ENCODE results near the gene TGFBRAP1. TPM values are rescaled to one million over a fixed set of nuclear protein-coding genes. Genes with fewer than 3 reads are reported as not detected.

The TGFBRAP1 gene
- total RNA-seq, 2 experiments from 2014 or later, result 29.9 to 31.6 TPM

Other genes with a start within 250 kb of the TGFBRAP1 start
- not detected for gene GPR45, start 88.0 kb downstream of the TGFBRAP1 start, total RNA-seq
- 10 to 100 TPM; 19.9 to 20.0 TPM for gene C2orf49, start 7.8 kb upstream of the TGFBRAP1 start, total RNA-seq
- 1 to 10 TPM; 2.5 to 2.8 TPM for gene FHL2, start 69.3 kb upstream of the TGFBRAP1 start, total RNA-seq